Measurements from ENCODE around the gene GTF2IRD1.

GRCh38 chr7:74482197-74482467 is 28.4 kb downstream of the GTF2IRD1 start:
- TF ChIP-seq TAF1 (IDR thresholded peaks at IDR 0.05; ENCODE audit: borderline replicate concordance, low read depth, low read length): no peak
- TF ChIP-seq POLR2A (IDR thresholded peaks at IDR 0.05; ENCODE audit: low read depth, low read length): no peak
